Lower leg skin (tissue), 3 donors: ENCODE data around the gene TNPO3.

Experiments used
- CTCF ChIP-seq, 3 donors: fragments of 450-650 bp; IDR thresholded peaks; one replicate each; pipeline ENCODE4 v1.5.1; 2016; ENCODE audit warnings: antibody characterized with exemption in 3 of 3, mild to moderate bottlenecking in 3 of 3, moderate library complexity in 2 of 3
- POLR2A ChIP-seq, 2 donors: fragments of 450-650 bp; IDR thresholded peaks; one replicate each; pipeline ENCODE4 v1.6.1; 2016 to 2017; ENCODE audit warnings: antibody characterized with exemption in 2 of 2, mild to moderate bottlenecking in 1 of 2, moderate library complexity in 1 of 2

- no peak for TF ChIP-seq CTCF (IDR thresholded peaks at IDR 0.05)
- TF ChIP-seq POLR2A (IDR thresholded peaks at IDR 0.05), result no peak
Measured at GRCh38 chr7:128908750-128909624, 145.9 kb downstream of the TNPO3 start.
